Iris pigment epithelial cell (primary cell): Measurements from ENCODE around the gene IL1F10.

Experiments used
- DNase-seq: peaks from one replicate; pipeline ENCODE4 v3.0.0-alpha.2; 2011; ENCODE audit warnings: low read depth

Gene IL1F10

GRCh38 chr2:113067681-113068080, at the start of gene IL1F10:
Gene IL1F10 (plus strand): TSS chr2:113067970. CDS start chr2:113072739, 4,769 bp downstream.
- DNase-seq, result no peak

- DNase-seq, result no peak
Observed at GRCh38 chr2:113018509-113018908, 49.3 kb upstream of the IL1F10 start.

GRCh38 chr2:113021312-113021711, 46.5 kb upstream of the IL1F10 start:
- no peak for DNase-seq

- DNase-seq, result no peak
Observed at GRCh38 chr2:113024764-113025163, 43.0 kb upstream of the IL1F10 start.

- DNase-seq, result no peak
Observed at GRCh38 chr2:113025737-113026136, 42.0 kb upstream of the IL1F10 start.

- no peak for DNase-seq
Observed at GRCh38 chr2:113027691-113028090, 40.1 kb upstream of the IL1F10 start.

- DNase-seq, result no peak
Observed at GRCh38 chr2:113028112-113028511, 39.7 kb upstream of the IL1F10 start.

- DNase-seq, result no peak
Observed at GRCh38 chr2:113032737-113033136, 35.0 kb upstream of the IL1F10 start.

GRCh38 chr2:113034016-113034415, 33.8 kb upstream of the IL1F10 start:
- no peak for DNase-seq

- DNase-seq, result no peak
Observed at GRCh38 chr2:113036763-113037162, 31.0 kb upstream of the IL1F10 start.

GRCh38 chr2:113038291-113038690, 29.5 kb upstream of the IL1F10 start:
- DNase-seq, result no peak

GRCh38 chr2:113039158-113039557, 28.6 kb upstream of the IL1F10 start:
- DNase-seq, result no peak

GRCh38 chr2:113039719-113040118, 28.1 kb upstream of the IL1F10 start:
- DNase-seq, result no peak

GRCh38 chr2:113041871-113042270, 25.9 kb upstream of the IL1F10 start:
- DNase-seq, result no peak

- no peak for DNase-seq
Observed at GRCh38 chr2:113046465-113046864, 21.3 kb upstream of the IL1F10 start.

- DNase-seq, result no peak
Observed at GRCh38 chr2:113050921-113051895, 16.6 kb upstream of the IL1F10 start.

- DNase-seq, result no peak
Observed at GRCh38 chr2:113052396-113052917, 15.3 kb upstream of the IL1F10 start, which contains the start of gene IL36B. Gene IL36B (minus strand): TSS chr2:113052867.

GRCh38 chr2:113053666-113054065, 14.1 kb upstream of the IL1F10 start:
- no peak for DNase-seq

- DNase-seq, result no peak
Observed at GRCh38 chr2:113054066-113054465, 13.7 kb upstream of the IL1F10 start.

GRCh38 chr2:113056521-113056920, 11.2 kb upstream of the IL1F10 start:
- no peak for DNase-seq

GRCh38 chr2:113057117-113057516, 10.7 kb upstream of the IL1F10 start:
- DNase-seq, result no peak

GRCh38 chr2:113058411-113058994, 9.3 kb upstream of the IL1F10 start:
- no peak for DNase-seq
